ENCODE data around the gene HHIPL2.

DNA sequence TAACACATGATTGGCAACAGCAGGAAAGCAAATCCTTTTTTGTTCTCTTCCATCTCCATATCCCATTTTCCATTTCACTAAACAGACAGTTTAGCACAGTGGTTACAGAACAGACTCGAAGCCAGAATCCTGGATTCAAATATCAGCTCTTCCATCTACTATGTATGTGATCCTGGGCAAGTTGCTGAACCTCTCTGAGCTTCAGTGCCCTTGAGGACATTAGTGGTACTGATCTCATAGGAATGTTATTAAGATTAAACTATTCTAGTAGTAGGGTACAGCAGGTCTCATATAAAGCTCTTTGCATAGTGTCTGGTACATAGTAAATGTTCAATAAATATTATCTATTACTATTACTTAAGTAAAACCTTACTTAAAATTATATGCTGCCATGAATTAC lies 13.8 kb upstream of the HHIPL2 start:
- TF ChIP-seq POLR2A (IDR thresholded peaks at IDR 0.05) (no peak), POLR2AphosphoS5 (IDR thresholded peaks at IDR 0.05) (no peak)
- TF ChIP-seq, protein P1, sequence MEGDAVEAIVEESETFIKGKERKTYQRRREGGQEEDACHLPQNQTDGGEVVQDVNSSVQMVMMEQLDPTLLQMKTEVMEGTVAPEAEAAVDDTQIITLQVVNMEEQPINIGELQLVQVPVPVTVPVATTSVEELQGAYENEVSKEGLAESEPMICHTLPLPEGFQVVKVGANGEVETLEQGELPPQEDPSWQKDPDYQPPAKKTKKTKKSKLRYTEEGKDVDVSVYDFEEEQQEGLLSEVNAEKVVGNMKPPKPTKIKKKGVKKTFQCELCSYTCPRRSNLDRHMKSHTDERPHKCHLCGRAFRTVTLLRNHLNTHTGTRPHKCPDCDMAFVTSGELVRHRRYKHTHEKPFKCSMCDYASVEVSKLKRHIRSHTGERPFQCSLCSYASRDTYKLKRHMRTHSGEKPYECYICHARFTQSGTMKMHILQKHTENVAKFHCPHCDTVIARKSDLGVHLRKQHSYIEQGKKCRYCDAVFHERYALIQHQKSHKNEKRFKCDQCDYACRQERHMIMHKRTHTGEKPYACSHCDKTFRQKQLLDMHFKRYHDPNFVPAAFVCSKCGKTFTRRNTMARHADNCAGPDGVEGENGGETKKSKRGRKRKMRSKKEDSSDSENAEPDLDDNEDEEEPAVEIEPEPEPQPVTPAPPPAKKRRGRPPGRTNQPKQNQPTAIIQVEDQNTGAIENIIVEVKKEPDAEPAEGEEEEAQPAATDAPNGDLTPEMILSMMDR (IDR thresholded peaks at IDR 0.05 in 8 of 11, conservative IDR thresholded peaks at IDR 0.05 in 3 of 11): no peak
